MCF 10A (cell line): ENCODE data around the gene ARHGAP18. TPM values are rescaled to one million over a fixed set of nuclear protein-coding genes. Genes with fewer than 3 reads are reported as not detected.
A peak's percentile ranks its signal among the peaks of the same experiment; 100 is the strongest.

Experiments
- BruUV-seq: library from RNA; stranded (reverse); fragments of 400-500 nt; replicated peaks from 2 replicates; lab custom pipeline; 2021; lab: Mats Ljungman, UMichigan
- CTCF ChIA-PET: fragments of 300-600 bp; sonication (Branson Sonifier 250); formaldehyde crosslinking; extraction: SDS; loops from one replicate; lab custom pipeline; 2021; ENCODE audit warnings: antibody characterized with exemption, inconsistent platforms; lab: Yijun Ruan, JAX
- POLR2A ChIA-PET: fragments of 300-600, 350-650 bp; sonication (Branson Sonifier 250); formaldehyde crosslinking; extraction: SDS; loops from one replicate; lab custom pipeline; 2020; ENCODE audit warnings: antibody characterized with exemption, inconsistent platforms; lab: Yijun Ruan, JAX
- DNase-seq: peaks from one replicate; pipeline ENCODE4 v3.0.0-alpha.2; 2018; ENCODE audit not compliant: unreplicated experiment
- H3K27ac Mint-ChIP-seq: one replicate; pipeline ENCODE4 v1.8.0; 2022; ENCODE audit warnings: mild to moderate bottlenecking, low read depth, mixed read lengths; ENCODE audit not compliant: unreplicated experiment
- H3K27me3 Mint-ChIP-seq: one replicate; pipeline ENCODE4 v1.8.0; 2022; ENCODE audit warnings: mixed read lengths; ENCODE audit not compliant: insufficient read depth, unreplicated experiment
- H3K36me3 Mint-ChIP-seq: one replicate; pipeline ENCODE4 v1.8.0; 2022; ENCODE audit warnings: mild to moderate bottlenecking, moderate library complexity, mixed read lengths; ENCODE audit not compliant: insufficient read depth, unreplicated experiment
- H3K4me1 Mint-ChIP-seq: one replicate; pipeline ENCODE4 v1.8.0; 2022; ENCODE audit warnings: mixed read lengths; ENCODE audit not compliant: insufficient read depth, unreplicated experiment
- H3K4me3 Mint-ChIP-seq: one replicate; pipeline ENCODE4 v1.8.0; 2022; ENCODE audit warnings: mild to moderate bottlenecking, moderate library complexity, mixed read lengths; ENCODE audit not compliant: unreplicated experiment
- H3K9me3 Mint-ChIP-seq: one replicate; pipeline ENCODE4 v1.8.0; 2022; ENCODE audit warnings: mixed read lengths; ENCODE audit not compliant: unreplicated experiment
- intact Hi-C: fragments of 100-400 bp; cut with micrococcal nuclease; formaldehyde crosslinking; loops from 2 replicates; pipeline ENCODE4 v1.14.1; 2022
- total RNA-seq: library from RNA; stranded (reverse); gene quantifications from 2 replicates; pipeline ENCODE4 v1.2.3, GENCODE V29; 2022
- TF ChIP-seq, protein P1 (sequence below): fragments of 200-600 bp; IDR thresholded peaks from one replicate; pipeline ENCODE4 v1.8.0; 2022; ENCODE audit warnings: antibody characterized with exemption, mild to moderate bottlenecking; ENCODE audit not compliant: unreplicated experiment

The ARHGAP18 gene
- total RNA-seq, 1 experiment from 2014 or later = 22.9 TPM

DNA sequence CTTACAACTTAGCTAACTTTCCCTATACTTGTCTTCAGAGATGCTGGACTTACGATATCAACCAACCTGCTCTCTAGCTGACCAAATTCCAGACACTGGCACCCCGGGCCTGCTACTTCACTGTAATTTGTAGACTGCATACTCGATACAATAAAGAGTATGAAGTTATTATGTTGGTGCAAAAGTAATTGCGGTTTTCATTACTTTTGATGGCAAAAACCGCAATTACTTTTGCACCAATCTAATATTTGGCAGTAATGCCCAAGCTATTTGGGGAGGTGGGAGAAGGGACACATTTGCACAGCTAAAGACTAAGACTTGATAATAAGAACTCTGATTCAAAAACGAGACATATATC, 34.9 kb upstream of the ARHGAP18 start:
- Mint-ChIP-seq H3K4me3 (no peak overlapping the region), H3K36me3 (no peaks in the 10 kb centered on the region), H3K4me1 (peaks cover 25% of the 10 kb centered on the region), H3K9me3 (no peaks in the 10 kb centered on the region), H3K27ac (peak overlapping the region; percentile 21), H3K27me3 (no peaks in the 10 kb centered on the region)
- TF ChIP-seq, protein P1, sequence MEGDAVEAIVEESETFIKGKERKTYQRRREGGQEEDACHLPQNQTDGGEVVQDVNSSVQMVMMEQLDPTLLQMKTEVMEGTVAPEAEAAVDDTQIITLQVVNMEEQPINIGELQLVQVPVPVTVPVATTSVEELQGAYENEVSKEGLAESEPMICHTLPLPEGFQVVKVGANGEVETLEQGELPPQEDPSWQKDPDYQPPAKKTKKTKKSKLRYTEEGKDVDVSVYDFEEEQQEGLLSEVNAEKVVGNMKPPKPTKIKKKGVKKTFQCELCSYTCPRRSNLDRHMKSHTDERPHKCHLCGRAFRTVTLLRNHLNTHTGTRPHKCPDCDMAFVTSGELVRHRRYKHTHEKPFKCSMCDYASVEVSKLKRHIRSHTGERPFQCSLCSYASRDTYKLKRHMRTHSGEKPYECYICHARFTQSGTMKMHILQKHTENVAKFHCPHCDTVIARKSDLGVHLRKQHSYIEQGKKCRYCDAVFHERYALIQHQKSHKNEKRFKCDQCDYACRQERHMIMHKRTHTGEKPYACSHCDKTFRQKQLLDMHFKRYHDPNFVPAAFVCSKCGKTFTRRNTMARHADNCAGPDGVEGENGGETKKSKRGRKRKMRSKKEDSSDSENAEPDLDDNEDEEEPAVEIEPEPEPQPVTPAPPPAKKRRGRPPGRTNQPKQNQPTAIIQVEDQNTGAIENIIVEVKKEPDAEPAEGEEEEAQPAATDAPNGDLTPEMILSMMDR = no peak
- intact Hi-C loops = loop anchor here (5.0 kb wide), 2 partner anchors 63 to 277 kb away; no protein-coding TSS in a partner anchor
- no peak for DNase-seq
- CTCF ChIA-PET = interaction anchor here (0.8 to 4.0 kb wide), 11 partner anchors 13 to 277 kb away, joined by 3 to 27 read pairs (median 4); no protein-coding TSS in a partner anchor
- POLR2A ChIA-PET = interaction anchor here (0.8 to 3.6 kb wide), 4 partner anchors 26 to 147 kb away, joined by 4 to 17 read pairs (median 6); partner anchors contain the start of gene ARHGAP18
- BruUV-seq = no TSS peak

DNA sequence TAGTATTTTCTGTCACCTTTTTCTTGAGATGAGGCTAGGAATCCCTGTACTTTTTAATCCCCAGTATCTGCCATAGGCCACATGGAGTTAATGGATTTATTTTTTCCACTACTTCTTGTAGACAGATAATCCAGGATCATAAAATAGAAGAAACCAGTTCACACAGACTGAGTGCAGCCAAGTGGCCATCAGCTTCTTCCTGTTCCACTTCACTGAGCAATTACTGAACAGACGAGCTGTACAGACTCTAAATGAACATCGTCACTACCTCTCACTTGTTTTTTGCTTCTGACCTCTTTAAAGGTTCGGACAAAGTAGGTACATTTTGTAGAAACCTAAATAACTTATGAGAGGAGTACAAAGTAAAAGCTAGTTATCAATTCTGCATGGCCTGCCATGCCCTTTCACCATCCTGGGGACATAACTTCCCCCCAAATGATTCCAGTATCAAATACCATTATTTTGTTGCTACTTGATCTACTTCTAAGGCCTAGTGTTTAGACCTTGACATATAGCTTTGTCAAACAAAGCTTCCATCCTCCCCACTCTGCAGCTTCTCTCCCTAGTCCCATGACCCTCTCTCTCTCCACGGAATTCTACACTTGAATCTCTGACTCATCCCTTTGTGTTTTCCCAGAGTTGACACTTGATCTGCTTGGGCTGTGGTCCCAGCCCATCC, 34.4 kb upstream of the ARHGAP18 start:
- peak; percentile 90 for DNase-seq
- H3K36me3 Mint-ChIP-seq = no peaks in the 10 kb centered on the region

DNA sequence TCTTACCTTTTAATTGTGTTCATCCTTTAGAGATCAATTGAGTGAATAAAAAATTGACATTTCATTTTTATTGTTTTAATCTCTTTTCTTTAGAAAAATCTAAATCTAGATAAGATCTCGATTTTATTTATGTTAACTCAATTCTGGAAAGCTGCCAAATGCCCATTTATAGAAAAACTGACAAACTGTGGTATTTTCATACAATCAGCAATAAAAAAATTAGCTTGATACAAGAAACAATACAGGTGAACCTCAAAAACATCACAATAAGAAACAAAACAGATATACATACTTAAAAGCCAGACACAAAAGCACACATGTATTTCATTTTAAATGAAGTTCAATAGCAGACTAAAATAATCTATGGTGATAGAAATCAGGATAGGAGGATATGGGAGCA, 30.0 kb upstream of the ARHGAP18 start:
- no peaks in the 10 kb centered on the region for H3K27me3 Mint-ChIP-seq
- CTCF ChIA-PET = interaction anchor here (0.6 to 3.0 kb wide), 8 partner anchors 9 to 1470 kb away, joined by 3 to 14 read pairs (median 3); no protein-coding TSS in a partner anchor

More for the DNA sequence above, 34.4 kb upstream of the ARHGAP18 start:
- no TSS peak for BruUV-seq
- Mint-ChIP-seq H3K4me3 (no peak overlapping the region), H3K27ac (peak overlapping the region; percentile 21), H3K27me3 (no peaks in the 10 kb centered on the region), H3K4me1 (peaks cover 20% of the 10 kb centered on the region), H3K9me3 (no peaks in the 10 kb centered on the region)
- ChIA-PET CTCF (interaction anchor here (0.5 to 4.0 kb wide), 11 partner anchors 12 to 502 kb away, joined by 3 to 27 read pairs (median 5); no protein-coding TSS in a partner anchor), POLR2A (interaction anchor here (0.8 to 3.6 kb wide), 4 partner anchors 25 to 146 kb away, joined by 4 to 17 read pairs (median 6); partner anchors contain the start of gene ARHGAP18)
- intact Hi-C loops = no loop called here
- TF ChIP-seq, protein P1 = no peak

DNA sequence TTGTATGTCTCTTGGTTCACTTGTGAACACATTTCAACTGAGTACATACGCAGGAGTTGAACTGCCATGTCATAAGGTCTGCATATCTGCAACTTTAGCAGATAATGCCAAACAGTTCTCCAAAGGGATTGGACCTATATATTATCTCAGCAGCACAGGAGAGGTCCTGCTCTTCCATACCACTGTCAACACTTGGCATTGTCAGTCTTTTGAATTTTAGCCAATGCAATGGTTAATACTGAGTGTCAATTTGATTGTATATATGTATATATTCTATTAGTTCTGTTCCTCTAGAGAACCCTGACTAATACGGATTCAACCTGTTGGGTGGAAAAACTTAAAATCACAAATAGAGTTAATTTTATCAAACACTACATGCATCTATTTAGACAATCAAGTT, 26.1 kb upstream of the ARHGAP18 start:
- H3K9me3 Mint-ChIP-seq = no peaks in the 10 kb centered on the region
- no peak for DNase-seq
- no peaks in the 10 kb centered on the region for H3K27me3 Mint-ChIP-seq
- H3K4me1 Mint-ChIP-seq = peaks cover 12% of the 10 kb centered on the region
- no TSS peak for BruUV-seq
- intact Hi-C loops = no loop called here
- H3K4me3 Mint-ChIP-seq = no peak overlapping the region
- TF ChIP-seq, protein P1 = no peak
- no peak overlapping the region for H3K27ac Mint-ChIP-seq
- no peaks in the 10 kb centered on the region for H3K36me3 Mint-ChIP-seq
- ChIA-PET CTCF (interaction anchor here (0.6 to 3.2 kb wide), 5 partner anchors 17 to 1987 kb away, joined by 3 to 9 read pairs (median 4); no protein-coding TSS in a partner anchor), POLR2A (no interaction called here)

More for the DNA sequence above, 30.0 kb upstream of the ARHGAP18 start:
- TF ChIP-seq, protein P1 = no peak
- no peaks in the 10 kb centered on the region for H3K9me3 Mint-ChIP-seq
- H3K4me1 Mint-ChIP-seq = peaks cover 8% of the 10 kb centered on the region
- BruUV-seq = no TSS peak
- no peaks in the 10 kb centered on the region for H3K36me3 Mint-ChIP-seq
- H3K27ac Mint-ChIP-seq = no peak overlapping the region
- no peak for DNase-seq
- intact Hi-C loops = no loop called here
- no peak overlapping the region for H3K4me3 Mint-ChIP-seq
- POLR2A ChIA-PET = interaction anchor here (0.7 kb wide), 2 partner anchors 1538 to 1541 kb away, joined by 3 read pairs; no protein-coding TSS in a partner anchor
